ENCODE results near the gene SUPT3H. TPM values are rescaled to one million over a fixed set of nuclear protein-coding genes. Genes with fewer than 3 reads are reported as not detected.

SUPT3H gene
- total RNA-seq, 3 donors from 2014 or later (not counting 1 experiment from before 2014, with no cell fraction given), result 7.3 to 10.9 (median 9.9) TPM

- TF ChIP-seq CTCF (IDR thresholded peaks at IDR 0.05), result no peak
- H3K9me3 Mint-ChIP-seq, result no peaks in the 10 kb centered on the region
- no peak overlapping the region for H3K4me3 Mint-ChIP-seq
- no peaks in the 10 kb centered on the region for H3K36me3 Mint-ChIP-seq
- no peak for ATAC-seq
- H3K36me3 ChIP-seq (ENCODE audit: control insufficient read depth, insufficient read depth, low read length), result no peaks in the 10 kb centered on the region
- H3K9me3 ChIP-seq (ENCODE audit: control insufficient read depth, insufficient read depth, low read length), result no peaks in the 10 kb centered on the region
- H3K27ac Mint-ChIP-seq, result no peak overlapping the region
- 82% methylated on average over 2 of the region's 2 CpGs for WGBS (ENCODE audit: insufficient coverage)
- no peaks in the 10 kb centered on the region for H3K4me1 Mint-ChIP-seq
- no peak overlapping the region for H3K27ac ChIP-seq (ENCODE audit: low read length)
- peaks cover 0 to 3% of the 10 kb centered on the region in 2 donors for H3K27me3 Mint-ChIP-seq (ENCODE audit: low read depth in 2 of 2)
- intact Hi-C loops (cut with micrococcal nuclease), result no loop called here
- H3K4me3 ChIP-seq (ENCODE audit: low read length), result no peak overlapping the region
- H3K4me1 ChIP-seq (ENCODE audit: control insufficient read depth, insufficient read depth, low read length), result no peaks in the 10 kb centered on the region
- DNase-seq, result no peak
- no peaks in the 10 kb centered on the region for H3K27me3 ChIP-seq (ENCODE audit: control insufficient read depth, insufficient read depth, low read length)
Observed at GRCh38 chr6:44966449-44967092, 411.2 kb downstream of the SUPT3H start.

- no peaks in the 10 kb centered on the region for H3K9me3 Mint-ChIP-seq
- intact Hi-C loops (cut with micrococcal nuclease), result no loop called here
- H3K4me3 Mint-ChIP-seq, result no peak overlapping the region
- Histone ChIP-seq H3K4me3 (ENCODE audit: low read length) (no peak overlapping the region), H3K4me1 (ENCODE audit: control insufficient read depth, insufficient read depth, low read length) (no peaks in the 10 kb centered on the region), H3K9me3 (ENCODE audit: control insufficient read depth, insufficient read depth, low read length) (no peaks in the 10 kb centered on the region), H3K36me3 (ENCODE audit: control insufficient read depth, insufficient read depth, low read length) (no peaks in the 10 kb centered on the region), H3K27ac (ENCODE audit: low read length) (no peak overlapping the region), H3K27me3 (ENCODE audit: control insufficient read depth, insufficient read depth, low read length) (no peaks in the 10 kb centered on the region)
- 100% methylated on average over 4 of the region's 4 CpGs for WGBS (ENCODE audit: insufficient coverage)
- no peak for TF ChIP-seq CTCF (IDR thresholded peaks at IDR 0.05)
- DNase-seq (no peak), ATAC-seq (no peak)
- H3K27me3 Mint-ChIP-seq (ENCODE audit: low read depth in 2 of 2), result peaks cover 0 to 3% of the 10 kb centered on the region in 2 donors
- H3K27ac Mint-ChIP-seq, result no peak overlapping the region
- no peaks in the 10 kb centered on the region for H3K36me3 Mint-ChIP-seq
- H3K4me1 Mint-ChIP-seq, result no peaks in the 10 kb centered on the region
Observed at GRCh38 chr6:44965708-44966107, 412.0 kb downstream of the SUPT3H start.

GRCh38 chr6:44960898-44961297 is 416.8 kb downstream of the SUPT3H start:
- Mint-ChIP-seq H3K9me3 (no peaks in the 10 kb centered on the region), H3K36me3 (no peaks in the 10 kb centered on the region), H3K4me1 (no peaks in the 10 kb centered on the region), H3K4me3 (no peak overlapping the region), H3K27ac (no peak overlapping the region), H3K27me3 (ENCODE audit: low read depth in 2 of 2) (no peaks in the 10 kb centered on the region)
- no peak for DNase-seq
- H3K4me3 ChIP-seq (ENCODE audit: low read length), result no peak overlapping the region
- H3K27ac ChIP-seq (ENCODE audit: low read length), result no peak overlapping the region
- ATAC-seq, result no peak
- H3K36me3 ChIP-seq (ENCODE audit: control insufficient read depth, insufficient read depth, low read length), result no peaks in the 10 kb centered on the region
- H3K9me3 ChIP-seq (ENCODE audit: control insufficient read depth, insufficient read depth, low read length), result no peaks in the 10 kb centered on the region
- intact Hi-C loops (cut with micrococcal nuclease), result no loop called here
- H3K27me3 ChIP-seq (ENCODE audit: control insufficient read depth, insufficient read depth, low read length), result no peaks in the 10 kb centered on the region
- H3K4me1 ChIP-seq (ENCODE audit: control insufficient read depth, insufficient read depth, low read length), result no peaks in the 10 kb centered on the region
- 85% methylated on average over 3 of the region's 4 CpGs for WGBS (ENCODE audit: insufficient coverage)
- no peak for TF ChIP-seq CTCF (IDR thresholded peaks at IDR 0.05)

- Histone ChIP-seq H3K4me1 (ENCODE audit: control insufficient read depth, insufficient read depth, low read length) (no peaks in the 10 kb centered on the region), H3K4me3 (ENCODE audit: low read length) (no peak overlapping the region), H3K27ac (ENCODE audit: low read length) (no peak overlapping the region), H3K9me3 (ENCODE audit: control insufficient read depth, insufficient read depth, low read length) (no peaks in the 10 kb centered on the region), H3K27me3 (ENCODE audit: control insufficient read depth, insufficient read depth, low read length) (no peaks in the 10 kb centered on the region), H3K36me3 (ENCODE audit: control insufficient read depth, insufficient read depth, low read length) (no peaks in the 10 kb centered on the region)
- TF ChIP-seq CTCF (IDR thresholded peaks at IDR 0.05), result no peak
- H3K4me1 Mint-ChIP-seq, result no peaks in the 10 kb centered on the region
- no peak overlapping the region for H3K27ac Mint-ChIP-seq
- 100% methylated on average over 3 of the region's 3 CpGs for WGBS (ENCODE audit: insufficient coverage)
- H3K4me3 Mint-ChIP-seq, result no peak overlapping the region
- no peaks in the 10 kb centered on the region for H3K27me3 Mint-ChIP-seq (ENCODE audit: low read depth in 2 of 2)
- intact Hi-C loops (cut with micrococcal nuclease), result no loop called here
- no peaks in the 10 kb centered on the region for H3K9me3 Mint-ChIP-seq
- DNase-seq (no peak), ATAC-seq (no peak)
- no peaks in the 10 kb centered on the region for H3K36me3 Mint-ChIP-seq
Observed at GRCh38 chr6:44959651-44960050, 418.1 kb downstream of the SUPT3H start.
